IPS DF 19.7 (cell line): ENCODE measurements around the gene GALNT17.
"Not testable (repeated sequence)": the region's sequence is repeated elsewhere in the genome, so short reads cannot be mapped to it uniquely, and the experiment has no call there.

Experiments
- DNase-seq: peaks from one replicate; pipeline ENCODE4 v3.0.0-alpha.2; 2013; ENCODE audit warnings: low read depth, low spot score

Gene GALNT17

GRCh38 chr7:71625545-71625944 is 493.6 kb downstream of the GALNT17 start:
- DNase-seq, result no peak

DNA sequence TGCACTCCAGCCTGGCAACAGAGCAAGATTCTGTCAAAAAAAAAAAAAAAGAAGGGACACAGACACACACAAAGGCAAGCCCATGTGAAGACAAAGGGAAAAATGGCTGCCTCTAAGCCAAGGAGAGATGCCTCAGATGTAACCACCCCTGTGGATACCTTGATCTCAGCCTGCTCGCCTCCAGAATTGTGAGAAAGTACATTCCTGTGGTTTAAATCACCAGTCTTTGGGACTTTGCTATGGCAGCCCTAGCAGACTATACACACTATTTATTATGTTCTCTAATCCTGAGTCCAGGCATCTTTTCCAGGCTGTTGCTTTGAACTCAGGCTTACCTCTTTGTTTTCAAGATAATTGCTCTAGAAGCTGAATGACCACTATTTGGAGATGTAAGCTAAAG is 494.3 kb downstream of the GALNT17 start:
- DNase-seq, result no peak

DNA sequence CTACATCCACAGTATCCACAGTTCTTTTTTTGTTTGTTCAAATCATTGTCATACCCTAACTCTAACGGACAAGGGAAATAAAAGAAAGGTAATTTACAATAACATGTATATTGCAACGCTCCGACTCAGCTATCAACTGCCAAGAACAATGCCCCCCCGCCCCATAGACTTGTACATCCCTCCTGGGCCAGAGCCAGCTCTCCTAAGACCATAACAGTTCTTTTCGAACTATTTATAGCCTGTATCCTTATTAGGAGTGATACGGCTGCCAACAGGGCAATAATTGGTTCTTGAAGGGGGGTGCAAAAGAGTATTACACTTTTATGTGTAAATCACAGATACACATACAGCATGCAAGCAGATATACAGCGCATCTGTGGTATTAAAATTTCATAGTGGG is 495.7 kb downstream of the GALNT17 start:
- no peak for DNase-seq

DNA sequence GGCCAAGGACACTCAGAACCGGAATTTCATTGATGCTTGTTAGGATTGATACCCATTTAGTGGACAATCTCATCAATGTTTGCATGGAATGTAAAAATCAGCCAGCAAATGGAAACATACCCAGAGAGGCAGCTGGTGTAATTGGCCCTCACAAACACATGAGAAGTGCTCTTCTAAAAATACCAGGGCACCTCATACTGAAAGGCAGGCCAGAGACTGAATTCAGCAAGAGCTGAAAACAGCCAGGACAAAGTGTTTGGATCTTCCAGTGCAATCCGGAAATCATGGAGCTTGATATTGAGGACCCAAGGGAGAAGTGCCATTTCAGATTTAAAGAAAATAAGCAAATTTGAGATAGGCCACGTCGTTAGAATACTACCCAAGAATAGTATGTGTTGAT is 498.6 kb downstream of the GALNT17 start:
- no peak for DNase-seq

DNA sequence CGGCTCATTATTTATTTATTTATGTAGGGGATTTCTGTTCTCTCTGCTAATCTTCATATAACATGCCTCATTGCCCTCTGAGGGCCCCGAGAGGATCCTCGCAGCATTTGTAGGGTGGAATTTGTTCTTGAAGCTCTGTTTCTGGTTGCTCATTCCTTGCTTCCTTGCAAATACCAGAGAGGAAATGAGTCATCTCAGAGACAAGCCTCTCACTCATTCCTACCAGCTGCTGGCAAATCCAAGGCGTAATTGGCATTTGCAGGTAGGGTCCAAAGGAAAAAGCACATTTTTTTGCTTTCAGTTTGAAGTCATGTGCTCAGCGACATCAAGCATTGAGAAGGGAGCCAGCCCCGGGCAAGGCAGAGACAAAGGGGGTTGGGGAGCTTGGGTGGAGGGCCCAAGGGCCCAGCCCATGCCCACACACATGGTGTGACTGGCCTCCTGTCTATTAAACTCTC is 501.6 kb downstream of the GALNT17 start:
- DNase-seq, result peak; percentile 84

GRCh38 chr7:71635849-71636248 is 503.9 kb downstream of the GALNT17 start:
- not testable (repeated sequence) for DNase-seq

DNA sequence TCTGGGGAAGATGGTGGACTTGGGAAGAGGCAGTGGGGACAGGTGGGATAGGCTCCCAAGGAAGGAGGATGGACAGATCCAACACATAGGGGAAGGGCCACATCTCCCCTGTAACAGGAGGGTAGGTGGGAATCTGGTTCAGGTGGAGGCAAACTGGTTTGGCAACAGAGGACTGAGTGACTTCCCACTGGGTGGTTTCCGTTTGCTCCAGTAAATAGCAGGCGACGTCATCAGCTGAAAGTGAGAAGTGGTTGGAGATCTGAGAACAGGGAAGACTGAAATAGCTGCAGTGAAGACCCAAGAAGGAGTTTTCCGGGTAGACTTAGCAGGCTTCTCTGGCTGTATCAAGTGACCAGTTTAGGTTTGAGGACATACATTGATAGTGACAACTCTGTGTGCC is 504.4 kb downstream of the GALNT17 start:
- DNase-seq, result peak; percentile 80

GRCh38 chr7:71637578-71637977 is 505.6 kb downstream of the GALNT17 start:
- DNase-seq, result no peak

DNA sequence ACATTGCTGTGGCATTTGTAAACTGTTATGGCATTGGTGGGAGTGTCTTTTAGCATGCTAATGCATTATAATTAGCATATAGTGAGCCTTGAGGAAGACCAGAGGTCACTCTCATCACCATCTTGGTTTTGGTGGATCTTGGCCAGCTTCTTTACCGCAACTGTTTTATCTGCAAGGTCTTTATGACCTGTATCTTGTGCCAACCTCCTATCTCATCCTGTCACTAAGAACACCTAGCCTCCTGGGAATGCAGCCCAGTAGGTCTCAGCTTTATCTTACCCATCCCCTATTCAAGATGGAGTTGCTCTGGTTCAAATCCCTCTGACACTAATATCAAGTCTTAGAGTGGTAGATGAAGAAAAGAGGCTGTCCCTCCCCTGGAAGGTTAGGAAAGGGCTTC is 506.2 kb downstream of the GALNT17 start:
- DNase-seq, result no peak

DNA sequence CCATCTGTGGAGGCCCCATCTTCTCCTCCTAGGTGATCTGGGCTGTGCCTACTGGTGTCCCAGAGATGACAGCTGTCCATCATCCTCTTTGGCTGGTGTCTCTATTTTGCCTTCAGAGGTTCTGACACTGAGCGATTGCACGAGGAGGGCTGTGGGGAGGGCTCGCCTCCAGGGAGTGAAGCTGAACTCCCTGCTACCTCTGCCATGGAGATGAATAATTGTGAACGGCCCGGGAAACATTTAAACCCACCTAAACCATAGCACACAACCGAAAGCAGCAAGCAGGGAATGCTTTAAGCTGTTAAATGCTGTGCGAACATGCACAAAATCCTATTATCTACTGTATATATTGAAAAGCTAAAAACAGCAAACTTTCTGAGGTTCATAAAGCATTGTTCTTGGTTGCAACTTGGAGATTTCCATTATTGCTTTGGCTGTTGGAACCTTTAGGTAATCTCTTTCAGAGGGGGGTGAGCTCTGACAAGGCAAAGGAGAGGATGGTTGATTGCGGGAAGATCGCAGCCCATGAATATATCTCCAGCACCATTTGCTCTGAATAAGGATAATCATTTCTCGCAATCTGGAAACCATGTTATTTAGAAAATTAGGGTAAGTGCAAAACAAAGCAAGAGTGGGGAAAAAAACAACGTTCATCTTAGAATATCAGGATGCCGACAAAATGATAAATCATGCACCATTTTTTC is 507.6 kb downstream of the GALNT17 start:
- no peak for DNase-seq

DNA sequence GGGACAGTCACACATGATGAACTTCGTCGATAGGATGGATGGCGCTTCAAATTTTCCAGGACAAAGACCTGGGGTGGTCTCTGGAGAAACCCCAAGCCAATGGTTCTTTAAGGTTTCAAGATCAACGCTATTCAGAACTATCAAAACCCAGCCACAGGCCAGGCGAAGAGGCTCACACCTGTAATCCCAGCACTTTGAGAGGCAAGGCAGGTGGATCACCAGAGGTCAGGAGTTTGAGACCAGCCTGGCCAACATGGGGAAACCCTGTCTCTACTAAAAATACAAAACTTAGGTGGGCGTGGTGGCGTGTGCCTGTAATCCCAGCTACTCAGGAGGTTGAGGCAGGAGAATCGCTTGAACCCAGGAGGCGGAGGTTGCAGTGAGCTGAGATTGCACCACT is 511.1 kb downstream of the GALNT17 start:
- not testable (repeated sequence) for DNase-seq

DNA sequence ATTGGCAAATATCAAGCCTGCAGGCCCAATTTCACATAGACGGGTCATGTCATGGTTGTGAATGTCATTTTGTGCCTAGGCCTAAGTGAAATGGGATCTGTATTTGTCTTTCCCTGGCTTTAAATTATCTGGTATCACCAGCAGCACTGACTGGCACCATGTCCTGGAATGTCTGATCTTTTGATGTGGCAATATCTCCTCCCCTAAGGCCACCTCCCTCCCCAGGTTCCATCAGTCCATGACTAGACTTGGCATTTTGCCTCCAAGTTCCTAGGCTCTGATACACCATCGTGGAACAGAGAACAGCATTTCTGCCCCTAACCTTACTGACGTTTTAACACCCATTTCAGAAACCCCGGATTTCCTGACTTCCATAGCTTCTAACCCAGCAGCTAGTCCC is 513.9 kb downstream of the GALNT17 start:
- DNase-seq, result no peak

DNA sequence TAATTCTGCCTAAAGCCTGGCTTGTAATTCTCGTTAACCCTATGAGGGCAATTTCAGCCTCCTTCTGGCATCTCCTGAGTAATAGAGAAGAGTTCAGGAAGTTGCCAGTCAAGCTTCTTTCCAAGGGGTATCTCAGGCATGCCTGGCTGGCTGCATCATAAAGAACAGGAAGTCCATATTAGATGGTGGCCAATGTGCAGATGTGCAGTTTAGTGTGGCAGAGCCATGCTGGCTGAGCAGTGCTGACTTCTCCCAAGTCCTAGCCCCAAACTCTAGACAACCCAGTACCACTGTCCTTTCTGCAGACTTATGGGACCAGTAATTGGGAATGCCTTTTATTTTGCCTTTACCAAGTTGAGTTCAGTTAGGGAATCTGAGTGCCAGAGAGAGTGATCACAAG is 517.9 kb downstream of the GALNT17 start:
- no peak for DNase-seq

- no peak for DNase-seq
Observed at GRCh38 chr7:71650653-71651337, 518.9 kb downstream of the GALNT17 start.

GRCh38 chr7:71652510-71652909 is 520.6 kb downstream of the GALNT17 start:
- DNase-seq, result peak; percentile 48

GRCh38 chr7:71657386-71657785 is 525.4 kb downstream of the GALNT17 start:
- DNase-seq, result no peak

DNA sequence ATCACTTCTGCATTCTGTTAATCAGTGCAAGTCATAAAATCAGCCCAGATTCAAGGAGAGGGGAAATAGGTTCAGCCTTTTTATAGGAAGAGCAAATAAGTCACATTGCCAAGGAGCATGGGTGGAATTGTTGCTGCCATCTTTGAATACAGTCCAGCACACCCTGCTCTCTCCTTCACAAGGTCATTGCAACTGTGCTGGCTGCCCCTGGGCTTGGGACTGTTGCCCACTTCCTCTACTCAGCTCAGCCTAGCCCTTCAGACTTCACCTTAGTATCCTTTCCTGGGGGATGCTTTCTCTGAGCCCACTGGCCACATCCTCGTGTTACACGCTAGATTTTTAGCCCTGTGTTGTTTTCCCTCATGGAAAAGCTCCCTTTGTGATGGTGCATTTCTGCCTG is 527.7 kb downstream of the GALNT17 start:
- no peak for DNase-seq

DNA sequence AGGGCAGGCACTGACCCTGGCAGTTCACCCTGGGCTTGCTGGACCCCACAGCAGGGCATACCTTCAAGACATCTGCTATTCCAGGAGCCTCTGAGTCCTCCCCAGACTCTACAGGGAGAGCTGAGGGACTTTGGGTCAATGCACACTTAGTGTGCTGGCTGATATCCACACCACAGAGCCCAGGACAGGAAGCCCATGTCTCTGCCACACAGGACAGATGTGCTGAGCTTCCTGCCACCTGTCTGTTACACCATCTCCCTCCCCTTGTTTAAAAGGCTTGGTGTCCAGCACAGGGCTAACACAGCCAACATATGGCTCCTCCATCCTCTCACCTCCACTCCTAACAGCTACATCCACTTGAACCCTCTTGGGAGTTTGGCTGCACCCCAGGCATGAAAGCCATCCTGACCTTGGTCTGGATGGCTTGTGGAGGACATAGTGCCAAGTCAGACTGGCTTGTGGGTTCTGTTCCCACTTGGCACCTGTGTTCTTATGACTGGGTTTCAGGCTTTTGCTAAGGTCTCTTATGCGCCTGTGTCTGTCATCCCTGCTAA is 529.8 kb downstream of the GALNT17 start:
- no peak for DNase-seq

GRCh38 chr7:71665716-71666115 is 533.8 kb downstream of the GALNT17 start:
- DNase-seq, result no peak

- no peak for DNase-seq
Observed at GRCh38 chr7:71668572-71668971, 536.6 kb downstream of the GALNT17 start.

DNA sequence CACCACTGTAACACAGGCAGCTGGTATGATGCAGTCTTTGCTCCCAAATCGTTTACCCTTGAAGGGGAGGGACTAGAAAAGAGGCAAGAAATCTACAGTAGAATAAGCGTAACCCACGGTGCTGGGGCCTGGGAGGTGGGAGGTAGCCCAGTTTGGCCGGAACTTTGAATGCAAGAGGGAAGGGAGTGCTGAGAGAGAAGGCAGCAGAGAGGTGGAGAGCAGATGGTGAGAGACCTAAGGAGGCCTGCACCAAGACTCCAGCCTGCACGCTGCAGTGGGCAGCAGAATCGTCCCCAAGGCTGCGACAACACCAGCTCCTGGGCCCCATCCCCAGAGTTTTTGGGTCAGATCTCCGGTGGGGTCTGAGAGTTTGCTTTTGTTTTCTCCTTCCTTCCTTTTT is 547.5 kb downstream of the GALNT17 start:
- DNase-seq, result no peak

- DNase-seq, result no peak
Observed at GRCh38 chr7:71682181-71682580, 550.2 kb downstream of the GALNT17 start.
